WTC11 (cell line): ENCODE data around the gene FAM72D.
"Not testable (repeated sequence)": the region's sequence is repeated elsewhere in the genome, so short reads cannot be mapped to it uniquely, and the experiment has no call there.

ENCODE experiments used
- ATF3 ChIP-seq: sonication (generic); formaldehyde crosslinking; conservative IDR thresholded peaks from 2 replicates; pipeline ENCODE4 v1.8.1; 2022; ENCODE audit warnings: mild to moderate bottlenecking, missing genetic modification reagents
- CREB1 ChIP-seq: sonication (generic); formaldehyde crosslinking; IDR thresholded peaks from 2 replicates; pipeline ENCODE4 v1.8.0; 2023; ENCODE audit warnings: mild to moderate bottlenecking, missing genetic modification reagents
- CTCF ChIP-seq: fragments of 200-600 bp; IDR thresholded peaks from 2 replicates; pipeline ENCODE4 v1.8.0; 2022; ENCODE audit warnings: antibody characterized with exemption
- E2F5 ChIP-seq: sonication (generic); formaldehyde crosslinking; IDR thresholded peaks from 2 replicates; pipeline ENCODE4 v1.8.1; 2022; ENCODE audit warnings: mild to moderate bottlenecking, moderate library complexity, missing genetic modification reagents

DNA sequence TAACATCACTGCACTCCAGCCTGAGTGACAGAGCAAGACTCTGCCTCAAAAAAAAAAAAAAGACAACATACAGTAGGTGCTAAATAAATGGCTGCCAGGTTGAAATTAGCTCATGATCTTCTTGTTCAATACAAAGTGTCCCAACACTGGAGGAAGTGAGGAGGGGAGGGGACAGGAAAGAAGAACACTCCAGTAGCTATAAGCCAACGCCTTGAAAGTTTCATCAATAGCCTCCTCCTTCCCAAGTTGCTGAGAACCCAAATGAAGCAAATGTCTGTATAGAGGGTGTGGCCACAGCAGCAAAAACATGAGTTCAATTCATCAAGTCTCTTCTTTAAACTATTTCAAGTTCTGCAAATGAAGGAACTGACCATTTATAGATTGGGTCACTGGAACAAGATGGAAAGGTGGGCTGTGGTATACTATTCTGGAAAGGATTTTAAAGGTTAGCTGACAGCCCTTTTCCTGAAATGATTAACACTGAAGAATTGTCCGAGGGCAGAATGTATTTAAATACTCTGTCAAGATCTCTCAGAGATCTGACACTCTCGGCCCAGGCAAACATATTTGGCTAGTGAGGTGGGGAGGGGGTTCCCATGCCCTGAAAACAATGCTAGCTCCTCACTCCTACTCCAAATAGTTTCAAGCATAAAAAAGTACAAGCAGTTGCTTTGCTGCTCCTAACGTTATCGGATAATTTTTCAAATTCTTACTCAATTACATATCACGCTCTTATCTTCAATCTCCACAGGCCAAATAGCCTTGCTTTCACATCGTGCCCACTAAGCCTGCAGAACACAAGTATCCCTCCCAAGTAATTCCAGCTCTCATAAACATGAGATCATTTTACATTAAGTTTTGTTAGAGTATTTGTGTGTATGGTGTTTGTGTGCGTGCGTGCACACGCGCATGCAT, 17.6 kb upstream of the FAM72D start:
- TF ChIP-seq E2F5, ATF3, CTCF, CREB1: not testable (repeated sequence)
